HCT116 (cell line): ENCODE measurements around the gene CCR2. TPM values are rescaled to one million over a fixed set of nuclear protein-coding genes. Genes with fewer than 3 reads are reported as not detected.
"Not testable (repeated sequence)": the region's sequence is repeated elsewhere in the genome, so short reads cannot be mapped to it uniquely, and the experiment has no call there.

Experiments
- ATAC-seq: fragments of 200-7000 bp; cut with Tn5 transposase; 2 replicates; pipeline ENCODE4 v1.9.1; 2020; ENCODE audit warnings: mild to moderate bottlenecking, moderate library complexity
- BruUV-seq: library from RNA; stranded (reverse); fragments of 400-500 nt; replicated peaks from 2 replicates; lab custom pipeline; 2021; lab: Mats Ljungman, UMichigan
- CTCF ChIA-PET: fragments of 300-600 bp; sonication (Branson Sonifier 250); formaldehyde crosslinking; loops from one replicate; lab custom pipeline; 2021; ENCODE audit warnings: antibody characterized with exemption; lab: Charles Lee
- POLR2A ChIA-PET: fragments of 300-600, 350-600 bp; sonication (Branson Sonifier 250); formaldehyde crosslinking; loops from one replicate; lab custom pipeline; 2021; ENCODE audit warnings: antibody characterized with exemption; lab: Charles Lee
- RAD21 ChIA-PET, 2 experiments: fragments of 300-600 bp; sonication (Branson Sonifier 250); formaldehyde crosslinking; loops; one replicate each; lab custom pipeline; 2023; ENCODE audit warnings: low total read pairs in 2 of 2; ENCODE audit not compliant: uncharacterized antibody in 2 of 2, unreplicated experiment in 2 of 2, low non-redundant PET in 1 of 2; lab: Charles Lee
- DNase-seq: peaks from one replicate; pipeline ENCODE4 v3.0.0-alpha.2; 2010; ENCODE audit warnings: low read depth, low spot score
- H2AFZ ChIP-seq: fragments of 200-600 bp; shearing (Covaris generic), sonication (generic); 2 replicates; pipeline ENCODE4 v1.6.1; 2017; ENCODE audit warnings: low read depth, mixed run types, mixed read lengths, antibody characterized with exemption, low read length; ENCODE audit not compliant: poor library complexity, severe bottlenecking
- H3K27ac ChIP-seq: 2 replicates; pipeline ENCODE4 v1.5.1; 2012; ENCODE audit warnings: low read depth, low read length
- H3K27me3 ChIP-seq: fragments of 200-600 bp; sonication (generic); 2 replicates; pipeline ENCODE4 v1.6.1; 2016; ENCODE audit warnings: mixed run types, low read length, mixed read lengths; ENCODE audit not compliant: insufficient read depth
- H3K36me3 ChIP-seq, 2 experiments: fragments of 200-500 bp in 1 of 2; fragments of 200-600 bp in 1 of 2; sonication (Bioruptor generic) in 1 of 2; sonication (generic) in 1 of 2; 2 replicates each; pipeline versions ENCODE4 v1.5.1 to v1.6.1; 2014 to 2016; ENCODE audit warnings: low read length in 2 of 2, inconsistent platforms in 1 of 2, mixed read lengths in 1 of 2, mixed run types in 1 of 2; ENCODE audit not compliant: insufficient read depth in 2 of 2, control insufficient read depth in 1 of 2
- H3K4me1 ChIP-seq, 2 experiments: fragments of 200-600 bp in 1 of 2; sonication (generic) in 1 of 2; 2 replicates each; pipeline versions ENCODE4 v1.5.1 to v1.6.1; 2012 to 2017; ENCODE audit warnings: low read length in 2 of 2, inconsistent platforms in 1 of 2, mild to moderate bottlenecking in 1 of 2, mixed read lengths in 1 of 2, mixed run types in 1 of 2, moderate library complexity in 1 of 2; ENCODE audit not compliant: insufficient read depth in 2 of 2, control insufficient read depth in 1 of 2
- H3K4me2 ChIP-seq: fragments of 200-600 bp; sonication (generic); 2 replicates; pipeline ENCODE4 v1.6.1; 2017; ENCODE audit warnings: mixed run types, low read length, mixed read lengths
- H3K4me3 ChIP-seq, 2 experiments: fragments of 200-600 bp in 1 of 2; sonication (generic) in 1 of 2; replicated peaks in 1 of 2; 2 replicates each; pipeline ENCODE4 v1.5.1; 2011 to 2016; ENCODE audit warnings: low read length in 2 of 2, control low read depth in 1 of 2, low read depth in 1 of 2, mild to moderate bottlenecking in 1 of 2, mixed read lengths in 1 of 2, mixed run types in 1 of 2
- H3K79me2 ChIP-seq: fragments of 200-600 bp; sonication (generic); 2 replicates; pipeline ENCODE4 v1.6.1; 2017; ENCODE audit warnings: mild to moderate bottlenecking, mixed run types, low read length, moderate library complexity, mixed read lengths; ENCODE audit not compliant: insufficient read depth
- H3K9ac ChIP-seq: fragments of 200-600 bp; sonication (generic); 2 replicates; pipeline ENCODE4 v1.6.1; 2016; ENCODE audit warnings: low read length, mixed read lengths
- H3K9me2 ChIP-seq: fragments of 200-600 bp; sonication (generic), shearing (Covaris generic); 2 replicates; pipeline ENCODE4 v1.6.1; 2017; ENCODE audit warnings: mixed run types, mild to moderate bottlenecking, moderate library complexity; ENCODE audit not compliant: insufficient read depth
- H3K9me3 ChIP-seq, 2 experiments: fragments of 200-500 bp in 1 of 2; fragments of 200-600 bp in 1 of 2; sonication (Bioruptor generic) in 1 of 2; sonication (generic) in 1 of 2; 2 replicates each; pipeline ENCODE4 v1.6.1; 2014 to 2017; ENCODE audit warnings: low read length in 2 of 2, mixed read lengths in 2 of 2, inconsistent platforms in 1 of 2, low read depth in 1 of 2, mild to moderate bottlenecking in 1 of 2, mixed run types in 1 of 2, moderate library complexity in 1 of 2; ENCODE audit not compliant: control insufficient read depth in 1 of 2, insufficient read depth in 1 of 2
- H4K20me1 ChIP-seq: fragments of 200-600 bp; sonication (generic), shearing (Covaris generic); 2 replicates; pipeline ENCODE4 v1.6.1; 2017; ENCODE audit warnings: mixed run types, mild to moderate bottlenecking, moderate library complexity; ENCODE audit not compliant: insufficient read depth
- ATF3 ChIP-seq: IDR thresholded peaks from 2 replicates; pipeline ENCODE4 v1.6.1; 2012
- ELF1 ChIP-seq: IDR thresholded peaks from 2 replicates; pipeline ENCODE4 v1.6.1; 2012; ENCODE audit warnings: low read depth, borderline replicate concordance
- JUND ChIP-seq: IDR thresholded peaks from 2 replicates; pipeline ENCODE4 v1.6.1; 2012
- POLR2A ChIP-seq: IDR thresholded peaks from 2 replicates; pipeline ENCODE4 v1.7.0; 2011; ENCODE audit warnings: borderline replicate concordance; ENCODE audit not compliant: insufficient read depth, insufficient read length; ENCODE audit errors: extremely low read depth
- SP1 ChIP-seq: IDR thresholded peaks from 2 replicates; pipeline ENCODE4 v1.6.1; 2012; ENCODE audit warnings: low read depth
- YY1 ChIP-seq: IDR thresholded peaks from 2 replicates; pipeline ENCODE4 v1.6.1; 2011; ENCODE audit warnings: low read length, low read depth, moderate library complexity, mild to moderate bottlenecking; ENCODE audit not compliant: insufficient replicate concordance; ENCODE audit errors: extremely low read depth
- ZBTB33 ChIP-seq: IDR thresholded peaks from 2 replicates; pipeline ENCODE4 v1.6.1; 2011; ENCODE audit warnings: mild to moderate bottlenecking, low read length, moderate library complexity; ENCODE audit not compliant: insufficient replicate concordance; ENCODE audit errors: extremely low read depth
- ZFX ChIP-seq: fragments of 450-650 bp; IDR thresholded peaks from 2 replicates; pipeline ENCODE4 v1.6.1; 2017
- ZNF274 ChIP-seq: fragments of 200-500 bp; sonication (Bioruptor generic); IDR thresholded peaks from 2 replicates; pipeline ENCODE4 v1.6.1; 2014; ENCODE audit warnings: mild to moderate bottlenecking, low read depth, low read length, inconsistent platforms
- intact Hi-C: fragments of 100-400 bp; cut with micrococcal nuclease; formaldehyde crosslinking; loops from 2 replicates; pipeline ENCODE4 v1.10.0; 2022
- total RNA-seq: library from RNA; stranded (reverse); gene quantifications from one replicate; pipeline ENCODE4 v1.2.1, GENCODE V29; 2021; ENCODE audit not compliant: unreplicated experiment
- TF ChIP-seq, protein P1 (sequence below), 3 experiments: fragments of 200-600 bp in 1 of 3; sonication (generic) in 1 of 3; IDR thresholded peaks in 2 of 3; conservative IDR thresholded peaks in 1 of 3; 2 replicates each; pipeline ENCODE4 v1.5.1; 2012 to 2017; ENCODE audit warnings: low read depth in 2 of 3, low read length in 2 of 3, antibody characterized with exemption in 1 of 3, borderline replicate concordance in 1 of 3, control low read depth in 1 of 3, mild to moderate bottlenecking in 1 of 3, mixed read lengths in 1 of 3, mixed run types in 1 of 3, moderate library complexity in 1 of 3; ENCODE audit not compliant: insufficient read depth in 1 of 3

CCR2 gene
- total RNA-seq, 1 experiment from 2014 or later = not detected

GRCh38 chr3:46401579-46401978, 47.7 kb downstream of the CCR2 start:
- H3K4me2 ChIP-seq = no peak overlapping the region
- ChIA-PET POLR2A (no interaction called here), CTCF (no interaction called here), RAD21 (no interaction called here)
- no peaks in the 10 kb centered on the region for H3K27me3 ChIP-seq
- no peak overlapping the region for H3K9ac ChIP-seq
- no peaks in the 10 kb centered on the region for H3K79me2 ChIP-seq
- ATAC-seq (no peak), DNase-seq (no peak)
- BruUV-seq = no TSS peak
- no peak overlapping the region for H3K27ac ChIP-seq
- H4K20me1 ChIP-seq = no peaks in the 10 kb centered on the region
- H3K9me2 ChIP-seq = no peaks in the 10 kb centered on the region
- TF ChIP-seq SP1 (no peak), ATF3 (no peak), ELF1 (no peak), YY1 (no peak), ZFX (no peak), JUND (no peak), ZNF274 (no peak), POLR2A (no peak), ZBTB33 (no peak)
- TF ChIP-seq, protein P1, sequence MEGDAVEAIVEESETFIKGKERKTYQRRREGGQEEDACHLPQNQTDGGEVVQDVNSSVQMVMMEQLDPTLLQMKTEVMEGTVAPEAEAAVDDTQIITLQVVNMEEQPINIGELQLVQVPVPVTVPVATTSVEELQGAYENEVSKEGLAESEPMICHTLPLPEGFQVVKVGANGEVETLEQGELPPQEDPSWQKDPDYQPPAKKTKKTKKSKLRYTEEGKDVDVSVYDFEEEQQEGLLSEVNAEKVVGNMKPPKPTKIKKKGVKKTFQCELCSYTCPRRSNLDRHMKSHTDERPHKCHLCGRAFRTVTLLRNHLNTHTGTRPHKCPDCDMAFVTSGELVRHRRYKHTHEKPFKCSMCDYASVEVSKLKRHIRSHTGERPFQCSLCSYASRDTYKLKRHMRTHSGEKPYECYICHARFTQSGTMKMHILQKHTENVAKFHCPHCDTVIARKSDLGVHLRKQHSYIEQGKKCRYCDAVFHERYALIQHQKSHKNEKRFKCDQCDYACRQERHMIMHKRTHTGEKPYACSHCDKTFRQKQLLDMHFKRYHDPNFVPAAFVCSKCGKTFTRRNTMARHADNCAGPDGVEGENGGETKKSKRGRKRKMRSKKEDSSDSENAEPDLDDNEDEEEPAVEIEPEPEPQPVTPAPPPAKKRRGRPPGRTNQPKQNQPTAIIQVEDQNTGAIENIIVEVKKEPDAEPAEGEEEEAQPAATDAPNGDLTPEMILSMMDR (IDR thresholded peaks at IDR 0.05 in 2 of 3, conservative IDR thresholded peaks at IDR 0.05 in 1 of 3; ENCODE audit: borderline replicate concordance in 1 of 3, insufficient read depth in 1 of 3, low read depth in 2 of 3, low read length in 2 of 3) = no peak
- H3K9me3 ChIP-seq = no peaks in the 10 kb centered on the region
- H3K4me1 ChIP-seq = peaks cover 0 to 2% of the 10 kb centered on the region in 2 experiments; a peak in 1 of 4 replicates
- H3K4me3 ChIP-seq = no peak overlapping the region
- no peaks in the 10 kb centered on the region for H3K36me3 ChIP-seq
- intact Hi-C loops = no loop called here
- H2AFZ ChIP-seq = no peak overlapping the region

DNA sequence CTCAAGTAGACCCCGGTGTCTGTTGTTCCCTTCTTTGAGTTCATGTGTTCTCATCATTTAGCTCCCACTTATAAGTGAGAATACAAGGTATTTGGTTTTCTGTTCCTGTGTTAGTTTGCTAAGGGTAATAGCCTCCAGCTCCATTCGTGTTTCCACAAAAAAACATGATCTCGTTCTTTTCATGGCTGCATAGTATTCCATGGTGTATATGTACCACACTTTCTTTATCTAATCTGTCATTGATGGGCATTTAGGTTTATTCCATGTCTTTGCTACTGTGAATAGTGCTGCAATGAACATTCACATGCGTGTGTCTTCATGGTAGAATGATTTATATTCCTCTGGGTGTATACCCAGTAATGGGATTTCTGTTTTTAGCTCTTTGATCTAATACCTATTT, 49.0 kb downstream of the CCR2 start:
- H2AFZ ChIP-seq, H3K9ac ChIP-seq, H3K27me3 ChIP-seq, ATAC-seq, H3K4me2 ChIP-seq, H3K36me3 ChIP-seq, BruUV-seq, H3K9me2 ChIP-seq, CTCF ChIA-PET, H3K9me3 ChIP-seq, POLR2A ChIA-PET, DNase-seq, H3K4me1 ChIP-seq, H3K79me2 ChIP-seq, H4K20me1 ChIP-seq, intact Hi-C loops, RAD21 ChIA-PET, H3K27ac ChIP-seq, H3K4me3 ChIP-seq: not testable (repeated sequence)
